GM18511 (cell line): ENCODE data around the gene ELP1.
"Not testable (repeated sequence)": the region's sequence is repeated elsewhere in the genome, so short reads cannot be mapped to it uniquely, and the experiment has no call there.

Experiments
- ATAC-seq: cut with Tn5 transposase; IDR thresholded peaks from one replicate; pipeline ENCODE4 v1.9.1; 2021; ENCODE audit warnings: mild to moderate bottlenecking, moderate library complexity; ENCODE audit not compliant: unreplicated experiment

Gene ELP1

DNA sequence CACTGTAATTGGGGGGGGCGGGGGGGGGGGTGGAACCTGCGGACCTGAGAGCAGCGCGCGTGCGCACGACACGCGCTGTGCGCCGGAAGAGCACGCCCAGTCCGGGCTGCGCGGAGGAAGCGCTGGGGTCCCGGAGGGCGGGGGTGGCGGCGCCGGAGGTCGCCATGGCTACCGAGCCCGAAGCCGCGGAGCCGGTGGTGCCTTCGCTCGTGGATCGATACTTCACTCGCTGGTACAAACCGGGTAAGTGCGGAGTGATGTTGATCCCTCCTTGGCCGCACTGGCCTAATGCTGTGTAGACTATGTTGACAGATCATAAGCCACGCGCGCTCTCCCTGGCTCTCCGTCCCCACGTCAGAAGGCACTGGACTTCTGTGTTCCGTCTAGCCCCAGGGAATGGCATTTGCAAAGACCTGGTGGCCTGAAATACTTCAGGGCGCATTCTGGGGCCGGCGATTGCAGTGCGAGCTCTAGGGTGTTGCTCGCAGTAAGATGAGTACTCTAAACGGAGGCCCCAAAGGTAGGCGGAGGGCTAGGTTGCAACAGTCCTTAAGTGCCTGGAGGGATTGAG lies 484 bp upstream of the ELP1 start, which contains the start of gene ABITRAM:
ABITRAM (plus strand) TSS at position 78 of the 571 bp plus-strand sequence; CDS start at position 165, 87 bp downstream.
- ATAC-seq = peak; percentile 84

DNA sequence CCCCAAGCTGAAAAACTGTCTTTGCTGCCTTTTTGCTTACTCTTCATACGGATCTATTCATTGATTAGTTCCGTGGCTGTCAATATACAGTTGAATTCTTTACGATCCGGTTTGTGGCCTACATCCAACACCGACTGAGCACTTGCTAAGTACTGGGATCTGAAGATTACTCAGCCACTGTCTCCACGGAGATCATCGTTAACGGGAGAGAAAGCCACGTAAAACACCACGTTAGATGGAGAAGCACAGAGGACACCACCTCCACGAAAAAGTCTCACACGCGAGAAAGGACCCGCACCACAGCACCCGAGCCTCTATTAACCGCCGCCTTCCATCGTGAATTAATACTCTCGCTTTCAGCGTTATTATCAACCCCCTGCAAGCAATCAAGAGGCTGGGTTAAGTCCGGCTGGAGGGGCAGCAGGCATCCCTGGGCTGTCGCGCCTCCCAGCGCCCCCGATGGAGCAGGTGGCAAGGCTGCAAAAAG lies 650 bp downstream of the ELP1 start:
- ATAC-seq = no peak

DNA sequence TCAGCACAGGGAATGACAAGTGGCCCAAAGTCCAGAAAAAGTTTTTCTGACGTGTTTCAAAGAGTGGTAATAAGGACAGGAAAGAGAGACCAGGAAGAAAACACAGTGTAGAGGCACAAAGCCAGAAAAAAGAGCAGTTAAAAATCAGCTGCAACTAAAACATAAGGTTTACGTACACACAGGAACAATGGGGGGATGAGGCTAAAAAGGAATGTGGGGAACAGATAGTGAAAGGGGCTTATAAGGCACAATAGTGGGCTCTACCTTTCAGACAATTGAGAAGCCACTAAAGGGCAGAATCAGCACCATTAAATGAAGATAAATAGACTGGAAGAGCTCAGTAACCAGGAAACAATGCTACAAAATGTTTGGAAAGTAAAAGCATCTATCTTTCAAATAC lies 5.5 kb downstream of the ELP1 start:
- ATAC-seq = no peak

DNA sequence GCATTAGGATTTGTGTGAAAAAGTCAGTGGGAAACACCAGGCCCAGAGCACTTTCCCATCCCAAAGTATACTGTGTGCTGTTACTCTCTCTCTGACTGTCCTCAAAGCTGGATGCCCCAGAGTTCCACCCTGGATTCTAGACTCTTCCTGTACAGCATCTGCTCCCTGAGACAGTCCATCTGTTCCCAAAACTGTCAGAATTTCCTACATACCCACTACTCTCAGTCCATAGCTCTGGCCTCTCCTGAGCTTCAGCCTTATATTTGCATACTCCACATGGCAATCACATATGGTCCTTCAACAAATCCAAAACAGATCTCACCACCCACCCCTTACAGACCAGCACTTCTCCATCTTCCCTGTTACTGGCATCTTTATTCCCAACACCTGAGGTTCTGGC lies 9.5 kb downstream of the ELP1 start:
- ATAC-seq = no peak

DNA sequence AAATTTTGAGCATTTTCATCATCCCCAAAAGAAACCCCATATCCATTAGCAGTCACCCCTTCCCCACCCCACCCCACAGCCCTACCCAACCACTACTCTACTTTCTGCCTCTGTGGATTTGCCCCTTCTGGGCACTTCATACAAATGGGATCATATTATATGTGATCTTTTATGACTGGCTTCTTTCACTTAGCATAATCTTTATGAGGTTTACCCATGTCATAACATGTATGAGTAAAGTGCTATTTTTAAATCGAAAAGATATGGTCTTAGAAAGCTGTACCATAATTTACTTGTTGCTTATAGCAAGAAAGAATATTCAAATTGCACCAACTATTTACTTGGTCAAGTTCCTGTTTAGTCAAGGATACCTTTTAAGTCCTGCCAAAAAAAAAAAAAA lies 12.7 kb downstream of the ELP1 start:
- no peak for ATAC-seq

DNA sequence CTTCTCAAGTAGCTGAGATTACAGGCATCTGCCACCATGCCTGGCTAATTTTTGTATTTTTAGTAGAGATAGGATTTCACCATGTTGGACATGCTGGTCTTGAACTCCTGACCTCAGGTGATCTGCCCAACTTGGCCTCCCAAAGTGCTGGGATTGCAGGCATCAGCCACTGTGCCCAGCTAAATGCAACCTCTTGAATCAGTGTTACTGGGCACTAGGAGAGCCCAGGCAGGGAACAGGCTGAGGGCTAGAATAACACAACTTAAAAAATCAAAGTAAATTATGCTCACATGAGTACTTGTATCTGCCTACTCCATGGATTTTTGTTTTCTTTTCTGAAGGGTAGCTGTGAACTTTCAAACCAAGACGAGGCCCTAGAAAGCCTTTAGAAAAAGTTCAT lies 13.5 kb downstream of the ELP1 start:
- not testable (repeated sequence) for ATAC-seq

DNA sequence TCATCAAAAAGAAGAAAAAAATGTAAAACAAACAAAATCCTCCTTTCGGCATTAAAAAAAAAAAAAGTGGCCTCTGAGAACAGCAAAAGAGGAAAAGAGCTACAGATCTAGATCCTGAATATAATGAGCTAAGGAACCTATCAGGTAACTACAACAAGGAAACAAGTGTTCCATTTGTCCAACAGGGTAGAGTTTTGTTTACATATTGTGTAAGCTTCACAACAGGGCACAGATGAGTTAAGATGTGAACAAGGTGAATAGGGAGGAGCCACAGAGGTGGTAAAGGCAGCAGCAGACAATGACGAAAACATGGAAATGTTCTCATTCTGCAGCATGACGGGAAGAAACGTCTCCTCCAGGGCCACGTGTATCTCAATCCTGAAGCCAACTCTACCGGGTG lies 14.4 kb downstream of the ELP1 start:
- no peak for ATAC-seq

DNA sequence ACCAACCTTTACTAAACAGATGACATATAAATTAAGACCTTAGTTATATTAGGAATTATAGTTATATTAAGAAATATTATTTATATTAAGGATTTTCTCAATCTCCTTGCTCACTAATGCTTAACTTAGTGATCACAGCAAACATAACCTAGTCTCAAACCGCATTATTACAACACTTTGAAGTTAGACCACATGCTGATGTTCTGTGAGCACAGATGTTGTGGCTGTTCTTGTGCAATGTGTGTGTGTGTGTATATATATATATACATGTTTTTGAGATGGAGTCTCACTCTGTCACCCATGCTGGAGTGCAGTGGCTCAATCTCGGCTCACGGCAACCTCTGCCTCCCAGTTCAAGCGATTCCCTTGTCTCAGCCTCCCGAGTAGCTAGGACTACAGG lies 20.5 kb downstream of the ELP1 start:
- ATAC-seq = no peak

DNA sequence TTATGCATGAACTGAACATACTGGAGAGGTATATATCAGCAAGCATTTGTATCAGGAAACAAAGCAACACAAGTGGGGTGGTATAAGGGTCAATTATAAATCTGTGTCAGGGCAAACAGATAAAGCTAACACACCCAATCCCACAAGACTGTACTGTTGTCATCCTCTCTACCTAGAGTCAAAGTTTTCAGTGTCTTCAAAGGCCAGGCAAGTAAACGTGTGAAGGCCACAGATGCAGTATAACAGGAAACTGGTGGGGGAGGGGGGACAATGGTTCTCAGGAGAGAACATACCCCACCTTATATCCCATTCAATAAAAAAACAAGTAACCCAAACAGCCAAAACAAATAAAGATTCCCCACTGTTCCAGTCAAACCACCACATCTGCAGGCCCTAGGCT lies 22.1 kb downstream of the ELP1 start:
- no peak for ATAC-seq

DNA sequence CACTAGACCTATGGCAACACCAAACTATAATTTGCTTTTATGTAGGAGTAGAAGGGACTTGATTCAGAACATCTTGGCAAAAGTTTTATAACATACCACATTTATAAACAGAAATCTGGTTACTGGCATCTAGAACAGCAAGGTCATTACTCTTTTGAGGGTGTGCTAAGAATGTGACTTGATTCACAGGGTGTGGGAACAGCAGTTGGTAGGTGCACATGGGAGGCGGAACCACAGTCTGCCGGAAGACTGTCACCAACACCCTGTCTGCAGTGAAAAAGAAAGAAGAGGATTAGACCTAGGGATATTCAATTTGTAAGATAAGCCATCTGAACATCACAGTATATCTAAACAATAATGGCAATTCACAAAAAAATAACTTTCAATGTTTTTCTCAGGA lies 23.0 kb downstream of the ELP1 start:
- no peak for ATAC-seq

DNA sequence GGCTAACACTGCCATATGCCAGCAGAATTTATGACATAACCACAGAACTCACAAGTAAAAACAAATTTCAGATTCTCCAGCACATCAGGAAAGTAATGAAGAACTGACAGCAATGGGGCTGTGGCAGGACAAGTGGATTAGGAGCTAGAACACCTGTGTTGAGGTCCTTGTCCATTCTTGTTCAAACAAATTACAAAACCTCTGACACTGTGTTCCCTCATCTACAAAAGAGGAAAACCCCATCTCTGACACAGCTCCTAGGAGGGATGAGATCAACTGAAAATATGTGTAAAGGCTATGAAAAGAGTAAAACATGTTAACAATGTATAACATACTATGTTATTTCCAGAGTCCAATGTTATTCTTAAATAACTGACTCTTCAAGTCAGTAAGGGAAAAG lies 23.5 kb downstream of the ELP1 start:
- no peak for ATAC-seq

DNA sequence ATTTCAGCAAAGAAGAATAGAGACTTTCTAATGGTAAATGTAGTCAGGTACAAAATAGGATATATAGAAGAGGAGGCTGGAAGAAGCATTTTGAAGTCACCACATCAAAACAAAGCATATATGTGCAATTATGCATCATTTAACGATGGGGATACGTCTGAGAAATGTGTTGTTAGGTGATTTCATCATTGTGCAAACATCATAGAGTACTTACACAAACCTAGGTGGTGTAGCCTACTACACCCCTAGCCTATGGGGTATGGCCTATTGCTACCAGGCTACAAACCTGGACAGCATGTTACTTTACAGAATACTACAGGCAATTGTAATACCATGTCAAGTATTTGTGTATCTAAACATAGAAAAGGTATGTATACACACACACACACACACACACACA lies 28.4 kb downstream of the ELP1 start:
- ATAC-seq = no peak

DNA sequence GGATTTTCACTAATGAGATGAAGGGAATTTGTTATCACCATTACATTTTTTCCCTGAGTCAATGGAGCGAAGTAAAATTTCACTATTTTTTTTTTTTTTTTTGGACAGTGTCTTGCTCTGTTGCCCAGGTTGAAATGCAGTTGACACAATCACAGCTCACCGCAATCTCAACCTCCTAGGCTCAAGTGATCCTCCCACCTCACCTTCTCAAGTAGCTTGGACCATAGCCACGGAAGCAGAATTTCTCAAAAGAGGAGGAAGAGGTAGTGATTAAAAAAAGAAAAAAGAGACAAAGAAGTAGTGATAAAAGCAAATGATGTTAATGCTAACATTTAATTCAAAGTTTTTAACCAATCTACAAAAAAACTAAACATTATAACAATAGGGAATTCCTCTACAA lies 29.8 kb downstream of the ELP1 start:
- ATAC-seq = no peak

DNA sequence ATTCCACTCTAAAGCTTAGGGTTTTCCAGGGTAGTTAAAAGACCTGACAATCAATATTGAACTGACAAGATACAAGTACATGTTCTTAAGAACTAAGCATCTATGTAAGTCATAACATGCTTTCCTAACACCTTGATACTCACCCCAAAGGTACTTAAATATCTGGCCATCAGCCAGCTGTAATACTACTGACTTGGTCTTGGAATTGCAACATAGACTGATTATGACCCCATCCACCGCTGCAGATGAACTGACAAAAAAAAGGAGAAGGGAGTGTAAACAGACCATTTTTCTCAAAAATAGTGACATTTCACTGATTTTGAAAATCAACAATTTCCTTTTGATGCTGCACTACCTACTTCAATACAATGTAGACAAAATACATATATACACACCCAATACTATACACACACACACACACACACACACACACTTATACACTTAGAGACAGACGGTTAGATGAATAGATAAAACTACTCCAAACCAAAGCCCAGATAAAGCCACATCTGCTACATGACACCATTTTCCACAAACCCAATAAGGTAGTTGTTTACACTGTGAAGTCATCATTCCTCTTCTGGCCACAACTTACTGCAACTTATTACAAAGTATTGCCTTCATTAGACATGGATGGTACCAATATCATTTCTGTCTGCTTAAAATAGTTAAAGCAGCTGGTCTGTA lies 30.4 kb downstream of the ELP1 start:
- no peak for ATAC-seq

DNA sequence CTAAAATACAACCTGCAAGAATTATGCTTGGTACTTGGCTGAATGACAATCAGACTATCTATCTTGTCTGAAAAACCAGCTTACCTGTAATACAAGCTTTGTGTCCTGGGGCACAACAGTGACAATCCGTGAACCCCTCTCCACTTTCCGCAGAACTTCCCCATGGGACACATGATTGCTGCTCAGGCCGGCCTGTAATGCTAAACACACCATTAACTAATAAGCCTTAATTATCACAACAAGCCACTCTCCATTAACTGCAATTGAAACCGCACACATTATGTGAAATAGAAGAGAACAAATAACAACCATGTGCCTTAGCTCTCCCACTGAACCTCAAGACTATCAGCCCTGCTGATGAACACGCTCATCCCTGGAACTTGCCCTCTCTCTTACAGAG lies 33.7 kb downstream of the ELP1 start:
- ATAC-seq = no peak

DNA sequence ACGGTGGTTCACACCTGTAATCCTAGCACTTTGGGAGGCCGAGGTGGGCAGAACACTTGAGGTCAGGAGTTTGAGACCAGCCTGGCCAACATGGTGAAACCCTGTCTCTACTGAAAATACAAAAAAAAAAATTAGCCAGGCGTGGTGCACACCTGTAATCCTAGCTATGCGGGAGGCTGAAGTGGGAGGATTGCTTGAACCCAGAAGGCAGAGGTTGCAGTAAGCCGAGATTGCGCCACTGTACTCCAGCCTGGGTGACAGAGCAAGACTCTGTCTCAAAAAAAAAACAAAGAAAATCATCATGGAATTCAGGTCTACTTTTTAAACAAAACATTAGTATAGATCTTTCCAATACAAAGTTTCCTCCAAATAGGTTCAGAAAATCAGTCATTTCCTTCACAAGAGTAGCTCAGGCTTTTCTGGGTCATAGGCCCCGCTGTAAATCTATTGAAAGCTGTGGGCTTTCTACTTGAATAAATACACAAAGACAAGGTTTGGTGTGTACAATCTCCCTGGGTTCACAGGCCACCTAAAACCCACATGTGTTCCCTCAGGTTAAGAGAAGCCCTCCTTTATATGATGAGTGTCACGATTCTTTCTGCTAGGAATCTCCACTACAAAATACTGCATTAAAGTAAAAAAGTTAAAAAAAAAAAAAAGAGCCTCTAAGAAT lies 34.8 kb downstream of the ELP1 start:
- not testable (repeated sequence) for ATAC-seq

DNA sequence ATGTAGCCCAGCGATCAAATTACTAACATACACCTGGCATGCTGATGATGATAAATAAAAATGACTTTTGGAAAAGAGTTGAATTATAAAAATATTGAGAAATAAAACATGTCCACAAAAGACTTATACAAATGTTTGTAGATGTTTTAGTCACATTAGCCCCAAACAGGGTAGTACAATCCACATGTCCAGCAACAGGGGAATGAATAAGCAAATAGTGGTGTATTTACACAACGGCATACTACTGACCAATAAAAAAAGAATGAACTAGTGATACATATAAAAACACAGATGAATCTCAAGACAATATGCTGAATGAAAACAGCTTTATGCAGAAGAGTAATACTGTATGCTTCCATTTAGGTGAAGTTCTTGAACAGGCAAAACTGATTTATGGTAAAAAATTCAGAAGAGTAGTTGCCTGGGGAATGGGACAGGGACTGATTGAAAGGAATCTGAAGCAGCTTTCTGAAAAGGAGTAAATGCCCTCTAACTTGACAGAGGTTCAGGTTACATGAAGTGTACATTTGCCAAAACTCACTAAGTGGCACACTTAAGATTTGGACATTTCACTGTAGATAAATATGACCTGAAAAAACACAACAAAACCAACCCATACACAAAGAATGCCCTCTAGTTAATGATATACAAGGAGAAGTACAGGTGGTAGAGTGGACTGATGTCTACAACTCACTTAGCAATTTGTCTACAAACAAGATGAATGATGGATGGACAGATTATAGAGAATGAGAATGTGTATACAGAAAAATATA lies 36.4 kb downstream of the ELP1 start:
- no peak for ATAC-seq

DNA sequence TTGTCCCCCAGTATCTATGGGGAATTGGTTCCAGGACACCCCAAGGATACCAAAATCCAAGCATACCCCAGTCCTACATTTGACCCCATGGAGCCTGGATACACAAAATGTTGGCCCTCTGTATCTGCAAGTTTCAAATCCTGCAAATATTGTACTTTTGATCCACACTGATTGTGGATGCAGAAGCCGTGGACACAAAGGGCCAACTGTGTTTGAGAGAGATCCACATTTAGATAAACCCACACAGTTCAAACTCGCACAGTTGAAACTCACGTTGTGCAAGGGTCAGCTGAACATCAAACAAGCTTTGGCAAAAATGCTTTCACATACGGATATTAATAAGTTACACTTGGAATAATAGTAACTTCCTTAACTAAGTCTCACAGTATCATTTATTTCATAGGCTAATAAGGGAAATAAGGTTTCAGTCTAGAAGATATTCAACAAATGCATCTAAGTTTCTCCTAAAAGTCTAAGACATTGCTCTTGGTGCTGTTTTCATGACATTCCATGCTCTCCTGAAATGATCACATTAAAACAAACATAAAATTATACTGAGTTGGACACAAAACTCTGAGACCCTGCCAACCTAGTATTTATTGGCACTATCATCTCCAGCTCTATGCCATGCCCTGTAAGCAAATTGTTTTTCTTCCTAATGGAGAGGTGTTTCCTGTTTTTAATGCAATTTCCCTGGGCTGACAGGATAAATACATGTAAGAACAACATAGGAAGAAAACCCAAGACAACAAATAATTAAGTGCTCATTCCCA lies 39.5 kb downstream of the ELP1 start:
- no peak for ATAC-seq

DNA sequence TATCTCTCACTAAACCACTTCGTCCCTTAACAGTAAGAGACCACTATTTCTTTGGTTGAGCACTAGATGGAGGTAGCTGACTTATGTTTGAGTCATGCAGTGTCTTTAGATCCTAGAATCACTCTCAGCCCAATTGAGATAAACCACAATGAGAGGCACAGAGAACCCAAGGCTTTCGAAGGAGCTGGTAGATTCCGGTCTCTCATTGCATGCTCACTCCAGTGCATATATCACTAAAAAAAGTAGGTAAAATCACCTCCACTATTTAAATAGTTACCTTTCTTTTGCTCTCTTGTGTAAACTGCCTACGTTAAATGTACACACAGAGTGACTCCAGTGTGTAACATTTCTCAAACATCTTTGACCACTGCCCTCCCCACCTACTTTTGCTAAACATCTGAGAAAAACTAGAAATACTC lies 44.3 kb downstream of the ELP1 start:
- ATAC-seq = no peak

DNA sequence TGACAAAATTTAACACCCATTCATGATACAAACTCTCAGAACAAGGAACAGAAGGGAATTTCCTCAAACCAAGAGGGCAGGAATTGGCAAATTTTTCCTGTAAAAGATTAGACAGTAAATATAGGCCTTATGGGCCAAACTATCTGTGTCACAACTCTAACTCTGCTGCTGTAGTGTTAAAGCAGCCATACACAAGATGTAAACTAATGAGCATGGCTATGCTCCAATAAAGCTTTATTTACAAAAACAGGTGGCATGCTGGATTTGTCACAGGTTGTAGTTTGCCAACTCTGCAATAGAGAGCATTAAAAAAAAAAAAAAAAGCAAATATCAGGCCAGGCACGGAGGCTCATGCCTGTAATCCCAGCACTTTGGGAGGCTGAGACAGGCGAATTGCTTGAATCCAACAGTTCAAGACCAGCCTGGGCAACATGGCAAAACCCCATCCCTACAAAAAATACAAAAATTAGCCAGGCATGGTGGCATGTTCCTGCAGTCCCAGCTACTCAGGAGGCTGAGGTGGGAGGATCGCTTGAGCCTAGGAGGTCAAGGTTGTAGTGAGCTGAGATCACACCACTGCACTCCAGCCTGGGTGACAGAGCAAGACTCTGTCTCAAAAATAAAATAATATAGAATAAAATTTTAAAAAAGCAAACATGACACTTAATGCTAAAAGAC lies 47.2 kb downstream of the ELP1 start:
- ATAC-seq = not testable (repeated sequence)
